CD14-positive monocyte (primary cell): ENCODE data around the gene SIRPB1. TPM values are rescaled to one million over a fixed set of nuclear protein-coding genes. Genes with fewer than 3 reads are reported as not detected.
A peak's percentile ranks its signal among the peaks of the same experiment; 100 is the strongest.

ENCODE experiments used
- DNase-seq, 3 donors: peaks; one replicate each; pipeline ENCODE4 v3.0.0-alpha.2; 2011 to 2022
- H2AFZ ChIP-seq: 2 replicates; pipeline ENCODE4 v1.6.0; 2012; ENCODE audit warnings: mild to moderate bottlenecking, low read depth, low read length, inconsistent platforms; ENCODE audit not compliant: insufficient read depth, poor library complexity, severe bottlenecking
- H3K27ac ChIP-seq, 2 donors: 1 replicate in 1 of 2; 2 replicates in 1 of 2; pipeline ENCODE4 v1.5.1; 2012 to 2013; ENCODE audit warnings: low read length in 2 of 2, control low read depth in 1 of 2, inconsistent platforms in 1 of 2, low read depth in 1 of 2, mild to moderate bottlenecking in 1 of 2
- H3K27me3 ChIP-seq, 2 donors: one replicate each; pipeline versions ENCODE4 v1.6.0 to v1.6.1; 2011 to 2013; ENCODE audit warnings: low read length in 2 of 2; ENCODE audit not compliant: control insufficient read depth in 2 of 2, insufficient read depth in 2 of 2
- H3K36me3 ChIP-seq, 2 donors: replicated peaks in 1 of 2; 1 replicate in 1 of 2; 2 replicates in 1 of 2; pipeline versions ENCODE4 v1.5.1 to v1.6.1; 2012 to 2013; ENCODE audit warnings: low read length in 2 of 2, control low read depth in 1 of 2, inconsistent platforms in 1 of 2, mild to moderate bottlenecking in 1 of 2; ENCODE audit not compliant: insufficient read depth in 2 of 2, control insufficient read depth in 1 of 2
- H3K4me1 ChIP-seq, 2 donors: 1 replicate in 1 of 2; 2 replicates in 1 of 2; pipeline versions ENCODE4 v1.5.1 to v1.6.1; 2012 to 2013; ENCODE audit warnings: low read length in 2 of 2, control low read depth in 1 of 2, inconsistent platforms in 1 of 2, mild to moderate bottlenecking in 1 of 2, moderate library complexity in 1 of 2; ENCODE audit not compliant: insufficient read depth in 2 of 2, control insufficient read depth in 1 of 2
- H3K4me2 ChIP-seq: replicated peaks from 2 replicates; pipeline ENCODE3; 2012; ENCODE audit warnings: low read length, moderate library complexity, mild to moderate bottlenecking; ENCODE audit not compliant: poor library complexity, severe bottlenecking; ENCODE audit errors: extremely low read depth
- H3K4me3 ChIP-seq, 3 experiments: fragments of 200-600 bp in 1 of 3; sonication (generic) in 1 of 3; replicated peaks in 1 of 3; 1 replicate in 2 of 3; 2 replicates in 1 of 3; pipeline ENCODE4 v1.5.1; 2011 to 2013; ENCODE audit warnings: low read length in 3 of 3, mild to moderate bottlenecking in 3 of 3, control low read depth in 2 of 3, low read depth in 2 of 3, inconsistent platforms in 1 of 3, moderate library complexity in 1 of 3
- H3K79me2 ChIP-seq: 2 replicates; pipeline ENCODE4 v1.6.0; 2012; ENCODE audit warnings: mild to moderate bottlenecking, control low read depth, inconsistent platforms, low read length, moderate library complexity; ENCODE audit not compliant: insufficient read depth
- H3K9ac ChIP-seq: 2 replicates; pipeline ENCODE4 v1.6.0; 2017; ENCODE audit warnings: low read length, mild to moderate bottlenecking; ENCODE audit not compliant: insufficient read depth, poor library complexity, severe bottlenecking
- H3K9me3 ChIP-seq, 2 donors: replicated peaks in 1 of 2; 1 replicate in 1 of 2; 2 replicates in 1 of 2; pipeline versions ENCODE4 v1.5.1 to v1.6.1; 2012 to 2013; ENCODE audit warnings: low read length in 2 of 2, control low read depth in 1 of 2; ENCODE audit not compliant: control insufficient read depth in 1 of 2, insufficient read depth in 1 of 2
- H4K20me1 ChIP-seq: 2 replicates; pipeline ENCODE4 v1.6.0; 2012; ENCODE audit warnings: mild to moderate bottlenecking, low read length, control low read depth, moderate library complexity; ENCODE audit not compliant: insufficient read depth
- H3K27ac Mint-ChIP-seq, 7 donors: one replicate each; pipeline ENCODE4 v1.8.0; 2020; ENCODE audit warnings: mild to moderate bottlenecking in 7 of 7, mixed read lengths in 7 of 7, moderate library complexity in 6 of 7, inconsistent platforms in 2 of 7
- H3K27me3 Mint-ChIP-seq, 3 donors: one replicate each; pipeline ENCODE4 v1.8.0; 2021 to 2022; ENCODE audit warnings: low read depth in 3 of 3, mild to moderate bottlenecking in 3 of 3, mixed read lengths in 3 of 3, moderate library complexity in 3 of 3, inconsistent platforms in 1 of 3
- H3K36me3 Mint-ChIP-seq, 2 donors: one replicate each; pipeline ENCODE4 v1.8.0; 2020; ENCODE audit warnings: mixed read lengths in 2 of 2, inconsistent platforms in 1 of 2, mild to moderate bottlenecking in 1 of 2
- H3K4me1 Mint-ChIP-seq: one replicate; pipeline ENCODE4 v1.8.0; 2020; ENCODE audit warnings: mild to moderate bottlenecking, mixed read lengths
- H3K4me3 Mint-ChIP-seq, 2 donors: one replicate each; pipeline ENCODE4 v1.8.0; 2020; ENCODE audit warnings: mild to moderate bottlenecking in 2 of 2, mixed read lengths in 2 of 2, moderate library complexity in 1 of 2
- H3K9me3 Mint-ChIP-seq, 7 donors: one replicate each; pipeline ENCODE4 v1.8.0; 2020 to 2022; ENCODE audit warnings: mixed read lengths in 7 of 7, mild to moderate bottlenecking in 6 of 7, moderate library complexity in 6 of 7, inconsistent platforms in 2 of 7
- WGBS: methylation state at CpG from one replicate; pipeline ENCODE4 v1.1.5; 2013; ENCODE audit warnings: missing lambda C conversion rate; ENCODE audit not compliant: insufficient coverage; 5-methylcytosine and 5-hydroxymethylcytosine counted together
- intact Hi-C, 2 donors: fragments of 100-400 bp; cut with micrococcal nuclease; formaldehyde crosslinking; loops; one replicate each; pipeline versions ENCODE4 v1.15.0 to v1.15.1; 2023
- polyA plus RNA-seq, 3 donors: library from polyadenylated mRNA; depleted of rRNA in 1 of 3; unstranded in 2 of 3; stranded (reverse) in 1 of 3; fragments of 300-500 nt in 2 of 3; fragments of >200 nt in 1 of 3; fragmentation: Illumina TruSeq in 2 of 3; gene quantifications; 1 replicate in 2 of 3; 2 replicates in 1 of 3; pipeline ENCODE4 v1.2.3, GENCODE V29; 2012 to 2021
- TF ChIP-seq, protein P1 (sequence below): fragments of 200-600 bp; IDR thresholded peaks from one replicate; pipeline ENCODE4 v1.8.0; 2022; ENCODE audit warnings: antibody characterized with exemption, mild to moderate bottlenecking

The SIRPB1 gene
- polyA plus RNA-seq, 3 donors, result 132 to 437 (median 137) TPM

DNA sequence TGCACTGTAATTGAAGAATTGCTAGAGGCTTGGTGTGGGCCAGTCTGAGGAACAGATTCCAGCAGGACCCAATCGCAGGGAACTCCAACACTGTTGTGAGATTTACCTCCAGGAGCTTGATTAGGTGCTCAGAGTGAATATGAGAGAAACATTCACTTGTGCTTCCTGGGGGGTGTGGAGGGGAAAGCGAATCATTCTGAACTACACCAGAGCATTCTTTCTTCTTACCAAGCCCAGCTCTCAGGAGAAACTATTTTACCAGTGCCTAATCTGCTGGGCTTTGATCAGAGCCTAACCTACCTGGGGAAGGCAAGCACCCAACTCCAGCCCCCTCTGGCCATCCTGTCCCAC, 7.4 kb upstream of the SIRPB1 start:
- Histone ChIP-seq H3K4me2 (peak overlapping the region; percentile 35), H3K79me2 (no peaks in the 10 kb centered on the region), H3K9ac (no peak overlapping the region), H3K9me3 (no peaks in the 10 kb centered on the region), H3K4me1 (peaks cover 61 to 66% of the 10 kb centered on the region in 2 donors), H3K27me3 (no peaks in the 10 kb centered on the region), H3K27ac (peak overlapping the region in 1 of 2 donors; percentile 79), H3K4me3 (peak overlapping the region in 1 of 3 experiments; percentile 18), H2AFZ (peak overlapping the region; percentile 43), H4K20me1 (no peaks in the 10 kb centered on the region), H3K36me3 (no peaks in the 10 kb centered on the region)
- TF ChIP-seq, protein P1, sequence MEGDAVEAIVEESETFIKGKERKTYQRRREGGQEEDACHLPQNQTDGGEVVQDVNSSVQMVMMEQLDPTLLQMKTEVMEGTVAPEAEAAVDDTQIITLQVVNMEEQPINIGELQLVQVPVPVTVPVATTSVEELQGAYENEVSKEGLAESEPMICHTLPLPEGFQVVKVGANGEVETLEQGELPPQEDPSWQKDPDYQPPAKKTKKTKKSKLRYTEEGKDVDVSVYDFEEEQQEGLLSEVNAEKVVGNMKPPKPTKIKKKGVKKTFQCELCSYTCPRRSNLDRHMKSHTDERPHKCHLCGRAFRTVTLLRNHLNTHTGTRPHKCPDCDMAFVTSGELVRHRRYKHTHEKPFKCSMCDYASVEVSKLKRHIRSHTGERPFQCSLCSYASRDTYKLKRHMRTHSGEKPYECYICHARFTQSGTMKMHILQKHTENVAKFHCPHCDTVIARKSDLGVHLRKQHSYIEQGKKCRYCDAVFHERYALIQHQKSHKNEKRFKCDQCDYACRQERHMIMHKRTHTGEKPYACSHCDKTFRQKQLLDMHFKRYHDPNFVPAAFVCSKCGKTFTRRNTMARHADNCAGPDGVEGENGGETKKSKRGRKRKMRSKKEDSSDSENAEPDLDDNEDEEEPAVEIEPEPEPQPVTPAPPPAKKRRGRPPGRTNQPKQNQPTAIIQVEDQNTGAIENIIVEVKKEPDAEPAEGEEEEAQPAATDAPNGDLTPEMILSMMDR, result no peak
- Mint-ChIP-seq H3K36me3 (no peaks in the 10 kb centered on the region), H3K4me1 (peaks cover 79% of the 10 kb centered on the region), H3K27me3 (peaks cover 2 to 4% (median 2%) of the 10 kb centered on the region in 3 donors), H3K9me3 (peaks cover 0 to 2% (median 0%) of the 10 kb centered on the region in 7 donors), H3K27ac (peak overlapping the region in 4 of 7 donors; percentile 21 to 87 (median 75)), H3K4me3 (no peak overlapping the region)
- DNase-seq, result no peak
- WGBS, result no CpG with 5 or more reads among the region's 2 CpGs
- intact Hi-C loops, result no loop called here

GRCh38 chr20:1626528-1627199, 6.9 kb upstream of the SIRPB1 start:
- peak; percentile 30 to 71 (median 60) for DNase-seq
- peaks cover 79% of the 10 kb centered on the region for H3K4me1 Mint-ChIP-seq
- H3K9me3 Mint-ChIP-seq, result peaks cover 0 to 2% (median 0%) of the 10 kb centered on the region in 7 donors

More at GRCh38 chr20:1626528-1627199, 6.9 kb upstream of the SIRPB1 start:
- Histone ChIP-seq H3K27me3 (no peaks in the 10 kb centered on the region), H4K20me1 (no peaks in the 10 kb centered on the region), H3K9ac (no peak overlapping the region), H3K4me2 (peak overlapping the region; percentile 35), H3K27ac (peak overlapping the region; percentile 41 to 79), H3K9me3 (no peaks in the 10 kb centered on the region), H2AFZ (peak overlapping the region; percentile 43), H3K79me2 (peaks cover 3% of the 10 kb centered on the region), H3K4me1 (peaks cover 64 to 71% of the 10 kb centered on the region in 2 donors), H3K36me3 (no peaks in the 10 kb centered on the region), H3K4me3 (peak overlapping the region in 1 of 3 experiments; percentile 18)
- 29% methylated on average over 3 of the region's 3 CpGs for WGBS
- H3K4me3 Mint-ChIP-seq, result peak overlapping the region in 1 of 2 donors; percentile 55
- H3K36me3 Mint-ChIP-seq, result no peaks in the 10 kb centered on the region
- peaks cover 2 to 4% (median 2%) of the 10 kb centered on the region in 3 donors for H3K27me3 Mint-ChIP-seq
- intact Hi-C loops, result no loop called here
- TF ChIP-seq, protein P1, result no peak
- peak overlapping the region; percentile 20 to 87 (median 63) for H3K27ac Mint-ChIP-seq
